ENCODE results near the gene ECM2. TPM values are rescaled to one million over a fixed set of nuclear protein-coding genes. Genes with fewer than 3 reads are reported as not detected.

ECM2 gene
- polyA plus RNA-seq, 4 donors: 1.9 to 6.0 (median 2.6) TPM

GRCh38 chr9:92479346-92479745, 56.4 kb downstream of the ECM2 start:
- FAIRE-seq (no peak), DNase-seq (no peak)
- no peaks in the 10 kb centered on the region for H3K36me3 ChIP-seq (ENCODE audit: control insufficient read depth in 3 of 3, insufficient read depth in 2 of 3, low read depth in 1 of 3, low read length in 3 of 3)
- H3K4me3 ChIP-seq (ENCODE audit: low read depth in 1 of 3, low read length in 3 of 3): no peak overlapping the region
- no peaks in the 10 kb centered on the region for H3K27me3 ChIP-seq (ENCODE audit: control insufficient read depth in 3 of 3, insufficient read depth in 3 of 3, low read length in 3 of 3)
- no peaks in the 10 kb centered on the region for H3K9me3 ChIP-seq (ENCODE audit: control insufficient read depth in 2 of 2, insufficient read depth in 1 of 2, low read depth in 1 of 2, low read length in 1 of 2)
- H3K27ac ChIP-seq (ENCODE audit: low read depth in 1 of 3, low read length in 2 of 3): peak overlapping the region in 2 of 3 donors; percentile 3 to 40
- H3K4me1 ChIP-seq (ENCODE audit: control insufficient read depth in 3 of 3, insufficient read depth in 2 of 3, low read depth in 1 of 3, low read length in 2 of 3): peaks cover 0 to 5% (median 0%) of the 10 kb centered on the region in 3 donors

DNA sequence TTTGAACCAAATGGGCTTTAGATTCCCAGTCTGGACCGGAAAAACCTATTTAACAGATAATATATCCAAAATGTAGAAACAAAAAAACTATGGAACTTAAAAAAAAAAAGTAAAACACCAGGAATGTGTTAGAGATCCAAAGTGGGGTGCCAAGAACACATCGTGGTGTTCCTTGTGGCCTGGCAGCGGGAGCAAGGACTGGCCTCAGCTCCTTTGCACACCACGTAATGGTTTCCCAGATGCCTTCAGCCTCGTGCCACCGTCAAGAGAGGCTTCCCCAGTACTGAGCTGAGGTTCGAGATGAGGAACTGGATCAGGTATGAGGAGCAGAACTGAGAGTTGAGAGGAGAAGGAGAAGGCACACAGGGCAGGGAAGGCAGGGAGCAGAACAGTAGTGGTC, 57.0 kb downstream of the ECM2 start:
- Histone ChIP-seq H3K36me3 (ENCODE audit: control insufficient read depth in 3 of 3, insufficient read depth in 2 of 3, low read depth in 1 of 3, low read length in 3 of 3) (no peaks in the 10 kb centered on the region), H3K4me3 (ENCODE audit: low read depth in 1 of 3, low read length in 3 of 3) (no peak overlapping the region), H3K27ac (ENCODE audit: low read depth in 1 of 3, low read length in 2 of 3) (peak overlapping the region in 2 of 3 donors; percentile 3 to 19), H3K9me3 (ENCODE audit: control insufficient read depth in 2 of 2, insufficient read depth in 1 of 2, low read depth in 1 of 2, low read length in 1 of 2) (no peaks in the 10 kb centered on the region), H3K4me1 (ENCODE audit: control insufficient read depth in 3 of 3, insufficient read depth in 2 of 3, low read depth in 1 of 3, low read length in 2 of 3) (peaks cover 0 to 5% (median 0%) of the 10 kb centered on the region in 3 donors), H3K27me3 (ENCODE audit: control insufficient read depth in 3 of 3, insufficient read depth in 3 of 3, low read length in 3 of 3) (no peaks in the 10 kb centered on the region)
- DNase-seq (no peak), FAIRE-seq (no peak)
- 87 to 97% (median 94%) methylated on average over 7 of the region's 7 CpGs for WGBS, 3 donors

GRCh38 chr9:92476962-92477361, 58.8 kb downstream of the ECM2 start:
- WGBS, 3 donors: 94 to 95% (median 94%) methylated on average over 1 of the region's 1 CpG
- peaks cover 0 to 3% (median 0%) of the 10 kb centered on the region in 3 donors for H3K4me1 ChIP-seq (ENCODE audit: control insufficient read depth in 3 of 3, insufficient read depth in 2 of 3, low read depth in 1 of 3, low read length in 2 of 3)
- DNase-seq: no peak
- no peak overlapping the region for H3K27ac ChIP-seq (ENCODE audit: low read depth in 1 of 3, low read length in 2 of 3)
- H3K27me3 ChIP-seq (ENCODE audit: control insufficient read depth in 3 of 3, insufficient read depth in 3 of 3, low read length in 3 of 3): no peaks in the 10 kb centered on the region
- no peak for FAIRE-seq
- no peaks in the 10 kb centered on the region for H3K36me3 ChIP-seq (ENCODE audit: control insufficient read depth in 3 of 3, insufficient read depth in 2 of 3, low read depth in 1 of 3, low read length in 3 of 3)
- no peak overlapping the region for H3K4me3 ChIP-seq (ENCODE audit: low read depth in 1 of 3, low read length in 3 of 3)
- H3K9me3 ChIP-seq (ENCODE audit: control insufficient read depth in 2 of 2, insufficient read depth in 1 of 2, low read depth in 1 of 2, low read length in 1 of 2): no peaks in the 10 kb centered on the region

DNA sequence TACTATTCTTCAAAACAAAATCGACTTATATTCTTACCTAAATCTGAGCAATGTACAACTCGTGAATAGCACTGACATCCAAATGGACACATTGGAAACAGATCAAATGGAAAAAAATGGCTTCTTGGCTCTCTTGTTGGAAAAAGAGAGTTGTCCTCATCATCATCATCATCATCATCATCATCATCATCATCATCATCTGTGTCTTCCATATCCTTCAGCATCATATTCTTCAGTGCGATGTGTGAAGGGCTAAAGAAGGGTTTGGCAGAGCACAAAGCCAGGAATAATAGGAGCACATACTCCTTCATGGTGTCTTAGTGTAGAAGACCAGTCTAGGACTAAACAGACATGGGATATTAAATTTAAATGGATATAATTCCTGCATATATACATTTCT, 61.2 kb downstream of the ECM2 start:
- no peaks in the 10 kb centered on the region for H3K9me3 ChIP-seq (ENCODE audit: control insufficient read depth in 2 of 2, insufficient read depth in 1 of 2, low read depth in 1 of 2, low read length in 1 of 2)
- no peaks in the 10 kb centered on the region for H3K27me3 ChIP-seq (ENCODE audit: control insufficient read depth in 3 of 3, insufficient read depth in 3 of 3, low read length in 3 of 3)
- H3K36me3 ChIP-seq (ENCODE audit: control insufficient read depth in 3 of 3, insufficient read depth in 2 of 3, low read depth in 1 of 3, low read length in 3 of 3): no peaks in the 10 kb centered on the region
- no peaks in the 10 kb centered on the region for H3K4me1 ChIP-seq (ENCODE audit: control insufficient read depth in 3 of 3, insufficient read depth in 2 of 3, low read depth in 1 of 3, low read length in 2 of 3)
- DNase-seq (no peak), FAIRE-seq (no peak)
- whole genome bisulfite sequencing, 3 donors: 92 to 94% (median 93%) methylated on average over 3 of the region's 3 CpGs
- no peak overlapping the region for H3K4me3 ChIP-seq (ENCODE audit: low read depth in 1 of 3, low read length in 3 of 3)
- no peak overlapping the region for H3K27ac ChIP-seq (ENCODE audit: low read depth in 1 of 3, low read length in 2 of 3)

- Histone ChIP-seq H3K27me3 (ENCODE audit: control insufficient read depth in 3 of 3, insufficient read depth in 3 of 3, low read length in 3 of 3) (no peaks in the 10 kb centered on the region), H3K27ac (ENCODE audit: low read depth in 1 of 3, low read length in 2 of 3) (no peak overlapping the region), H3K4me1 (ENCODE audit: control insufficient read depth in 3 of 3, insufficient read depth in 2 of 3, low read depth in 1 of 3, low read length in 2 of 3) (no peaks in the 10 kb centered on the region), H3K36me3 (ENCODE audit: control insufficient read depth in 3 of 3, insufficient read depth in 2 of 3, low read depth in 1 of 3, low read length in 3 of 3) (no peaks in the 10 kb centered on the region), H3K9me3 (ENCODE audit: control insufficient read depth in 2 of 2, insufficient read depth in 1 of 2, low read depth in 1 of 2, low read length in 1 of 2) (no peaks in the 10 kb centered on the region), H3K4me3 (ENCODE audit: low read depth in 1 of 3, low read length in 3 of 3) (no peak overlapping the region)
- 95 to 100% (median 100%) methylated on average over 2 of the region's 2 CpGs for WGBS, 3 donors
- FAIRE-seq (no peak), DNase-seq (no peak)
These were observed 67.6 kb downstream of the ECM2 start for GRCh38 chr9:92468206-92468605.

GRCh38 chr9:92467511-92467910, 68.3 kb downstream of the ECM2 start:
- H3K4me1 ChIP-seq (ENCODE audit: control insufficient read depth in 3 of 3, insufficient read depth in 2 of 3, low read depth in 1 of 3, low read length in 2 of 3): no peaks in the 10 kb centered on the region
- no peaks in the 10 kb centered on the region for H3K27me3 ChIP-seq (ENCODE audit: control insufficient read depth in 3 of 3, insufficient read depth in 3 of 3, low read length in 3 of 3)
- H3K9me3 ChIP-seq (ENCODE audit: control insufficient read depth in 2 of 2, insufficient read depth in 1 of 2, low read depth in 1 of 2, low read length in 1 of 2): no peaks in the 10 kb centered on the region
- no peak overlapping the region for H3K27ac ChIP-seq (ENCODE audit: low read depth in 1 of 3, low read length in 2 of 3)
- no peak overlapping the region for H3K4me3 ChIP-seq (ENCODE audit: low read depth in 1 of 3, low read length in 3 of 3)
- DNase-seq (no peak), FAIRE-seq (no peak)
- no peaks in the 10 kb centered on the region for H3K36me3 ChIP-seq (ENCODE audit: control insufficient read depth in 3 of 3, insufficient read depth in 2 of 3, low read depth in 1 of 3, low read length in 3 of 3)
- 86 to 88% (median 87%) methylated on average over 2 of the region's 2 CpGs for WGBS, 3 donors

DNA sequence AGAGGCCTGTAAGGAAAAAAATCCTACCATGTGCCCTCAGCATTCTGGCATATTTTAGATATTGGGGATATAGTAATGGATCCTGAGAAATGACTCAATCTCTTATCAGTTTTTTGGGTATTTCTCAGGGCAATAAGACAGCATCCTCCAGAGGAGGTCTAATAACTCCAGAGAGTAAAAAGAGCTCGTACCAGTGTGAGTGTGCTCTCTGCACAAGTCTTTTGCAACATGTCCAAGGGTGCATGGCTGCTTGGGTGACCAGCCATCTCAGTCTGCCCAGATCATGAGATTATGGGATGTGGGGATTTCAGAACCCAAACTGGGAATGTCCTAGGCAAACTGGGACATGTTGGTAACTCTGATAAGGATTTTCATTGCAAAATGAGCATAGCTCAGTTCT, 68.7 kb downstream of the ECM2 start:
- no peaks in the 10 kb centered on the region for H3K36me3 ChIP-seq (ENCODE audit: control insufficient read depth in 3 of 3, insufficient read depth in 2 of 3, low read depth in 1 of 3, low read length in 3 of 3)
- H3K27me3 ChIP-seq (ENCODE audit: control insufficient read depth in 3 of 3, insufficient read depth in 3 of 3, low read length in 3 of 3): no peaks in the 10 kb centered on the region
- H3K4me1 ChIP-seq (ENCODE audit: control insufficient read depth in 3 of 3, insufficient read depth in 2 of 3, low read depth in 1 of 3, low read length in 2 of 3): no peaks in the 10 kb centered on the region
- H3K27ac ChIP-seq (ENCODE audit: low read depth in 1 of 3, low read length in 2 of 3): no peak overlapping the region
- DNase-seq (no peak), FAIRE-seq (no peak)
- H3K9me3 ChIP-seq (ENCODE audit: control insufficient read depth in 2 of 2, insufficient read depth in 1 of 2, low read depth in 1 of 2, low read length in 1 of 2): no peaks in the 10 kb centered on the region
- 95 to 96% (median 96%) methylated on average over 1 of the region's 1 CpG for WGBS, 3 donors
- H3K4me3 ChIP-seq (ENCODE audit: low read depth in 1 of 3, low read length in 3 of 3): no peak overlapping the region

DNA sequence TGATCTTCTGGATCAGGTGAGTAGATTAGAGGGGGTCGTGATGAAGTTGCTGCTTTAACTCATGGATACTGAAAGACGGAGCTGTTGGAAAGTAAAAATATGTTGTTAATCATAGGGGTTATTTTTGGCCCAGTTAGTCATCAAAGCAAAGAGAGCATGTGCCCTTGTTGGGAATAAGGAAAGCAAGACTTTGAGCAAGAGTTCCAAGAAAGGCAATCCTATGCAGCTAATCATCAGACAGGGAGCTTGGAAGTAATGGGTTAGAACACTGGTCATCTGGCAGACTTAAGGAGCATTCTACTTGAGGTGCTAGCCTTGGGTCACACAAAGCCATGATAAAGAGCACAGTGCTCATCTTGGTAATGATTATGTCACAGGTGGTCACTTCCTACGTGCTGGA, 71.8 kb downstream of the ECM2 start:
- Histone ChIP-seq H3K4me1 (ENCODE audit: control insufficient read depth in 3 of 3, insufficient read depth in 2 of 3, low read depth in 1 of 3, low read length in 2 of 3) (no peaks in the 10 kb centered on the region), H3K36me3 (ENCODE audit: control insufficient read depth in 3 of 3, insufficient read depth in 2 of 3, low read depth in 1 of 3, low read length in 3 of 3) (no peaks in the 10 kb centered on the region), H3K4me3 (ENCODE audit: low read depth in 1 of 3, low read length in 3 of 3) (no peak overlapping the region), H3K27me3 (ENCODE audit: control insufficient read depth in 3 of 3, insufficient read depth in 3 of 3, low read length in 3 of 3) (no peaks in the 10 kb centered on the region), H3K27ac (ENCODE audit: low read depth in 1 of 3, low read length in 2 of 3) (peak overlapping the region in 1 of 3 donors; percentile 72), H3K9me3 (ENCODE audit: control insufficient read depth in 2 of 2, insufficient read depth in 1 of 2, low read depth in 1 of 2, low read length in 1 of 2) (no peaks in the 10 kb centered on the region)
- FAIRE-seq (no peak), DNase-seq (no peak)
- 61 to 70% (median 68%) methylated on average over 3 of the region's 3 CpGs for WGBS, 3 donors

DNA sequence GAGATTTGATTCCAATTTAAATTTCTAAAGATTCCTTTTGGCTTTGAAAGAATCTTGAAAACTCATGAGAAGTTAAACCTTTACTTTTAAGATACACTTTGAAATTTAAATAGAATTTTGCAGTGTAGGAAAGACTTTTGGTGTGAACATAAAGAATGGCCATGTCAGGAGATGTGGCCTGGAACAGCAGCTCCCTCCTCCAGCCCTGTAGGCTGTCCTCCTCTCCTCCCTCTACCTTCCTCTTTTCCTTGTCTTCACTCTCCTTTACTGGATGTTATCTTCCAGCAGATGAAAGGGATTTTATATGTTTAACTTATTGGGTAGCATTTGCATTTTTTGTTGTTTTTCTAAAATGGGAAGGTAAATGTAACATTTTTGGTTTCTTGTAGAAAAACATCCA, 72.4 kb downstream of the ECM2 start:
- Histone ChIP-seq H3K9me3 (ENCODE audit: control insufficient read depth in 2 of 2, insufficient read depth in 1 of 2, low read depth in 1 of 2, low read length in 1 of 2) (no peaks in the 10 kb centered on the region), H3K27ac (ENCODE audit: low read depth in 1 of 3, low read length in 2 of 3) (no peak overlapping the region), H3K36me3 (ENCODE audit: control insufficient read depth in 3 of 3, insufficient read depth in 2 of 3, low read depth in 1 of 3, low read length in 3 of 3) (no peaks in the 10 kb centered on the region), H3K4me1 (ENCODE audit: control insufficient read depth in 3 of 3, insufficient read depth in 2 of 3, low read depth in 1 of 3, low read length in 2 of 3) (no peaks in the 10 kb centered on the region), H3K4me3 (ENCODE audit: low read depth in 1 of 3, low read length in 3 of 3) (no peak overlapping the region), H3K27me3 (ENCODE audit: control insufficient read depth in 3 of 3, insufficient read depth in 3 of 3, low read length in 3 of 3) (no peaks in the 10 kb centered on the region)
- FAIRE-seq (no peak), DNase-seq (no peak)
